Left ventricle myocardium inferior (tissue), 1 donor: ENCODE results near the gene IFI6. TPM values are rescaled to one million over a fixed set of nuclear protein-coding genes. Genes with fewer than 3 reads are reported as not detected.

ENCODE experiments used
- DNase-seq: peaks from one replicate; pipeline ENCODE4 v3.0.0-alpha.2; 2020
- H3K27ac ChIP-seq: fragments of 200-600 bp; replicated peaks from 2 replicates; pipeline ENCODE4 v1.8.0; 2021
- H3K27me3 ChIP-seq: fragments of 200-600 bp; 2 replicates; pipeline ENCODE4 v1.8.0; 2021; ENCODE audit warnings: low read depth
- H3K36me3 ChIP-seq: fragments of 200-600 bp; 2 replicates; pipeline ENCODE4 v1.8.0; 2021
- H3K4me1 ChIP-seq: fragments of 200-600 bp; 2 replicates; pipeline ENCODE4 v1.8.0; 2021
- H3K4me3 ChIP-seq: fragments of 200-600 bp; 2 replicates; pipeline ENCODE4 v1.8.0; 2021; ENCODE audit warnings: mild to moderate bottlenecking, moderate library complexity
- H3K9me3 ChIP-seq: fragments of 200-600 bp; replicated peaks from 2 replicates; pipeline ENCODE4 v1.8.0; 2021
- intact Hi-C: fragments of 100-400 bp; cut with micrococcal nuclease; formaldehyde crosslinking; loops from one replicate; pipeline ENCODE4 v1.11.0; 2022
- total RNA-seq: library from RNA; stranded (reverse); fragmentation: NEBNext Ultra II Directional; extraction: Animal tissue kit (Norgen Biotek cat#: 25700); gene quantifications from one replicate; pipeline ENCODE4 v1.2.1, GENCODE V29; 2021
- TF ChIP-seq, protein P1 (sequence below): fragments of 200-600 bp; IDR thresholded peaks from 2 replicates; pipeline ENCODE4 v1.8.0; 2021; ENCODE audit warnings: antibody characterized with exemption, mild to moderate bottlenecking, borderline replicate concordance
- donor health status: DM: no; HTN: yes; CAD: no; lungs with severe emphysema.

The IFI6 gene
- total RNA-seq, 1 donor from 2014 or later = 39.2 TPM

DNA sequence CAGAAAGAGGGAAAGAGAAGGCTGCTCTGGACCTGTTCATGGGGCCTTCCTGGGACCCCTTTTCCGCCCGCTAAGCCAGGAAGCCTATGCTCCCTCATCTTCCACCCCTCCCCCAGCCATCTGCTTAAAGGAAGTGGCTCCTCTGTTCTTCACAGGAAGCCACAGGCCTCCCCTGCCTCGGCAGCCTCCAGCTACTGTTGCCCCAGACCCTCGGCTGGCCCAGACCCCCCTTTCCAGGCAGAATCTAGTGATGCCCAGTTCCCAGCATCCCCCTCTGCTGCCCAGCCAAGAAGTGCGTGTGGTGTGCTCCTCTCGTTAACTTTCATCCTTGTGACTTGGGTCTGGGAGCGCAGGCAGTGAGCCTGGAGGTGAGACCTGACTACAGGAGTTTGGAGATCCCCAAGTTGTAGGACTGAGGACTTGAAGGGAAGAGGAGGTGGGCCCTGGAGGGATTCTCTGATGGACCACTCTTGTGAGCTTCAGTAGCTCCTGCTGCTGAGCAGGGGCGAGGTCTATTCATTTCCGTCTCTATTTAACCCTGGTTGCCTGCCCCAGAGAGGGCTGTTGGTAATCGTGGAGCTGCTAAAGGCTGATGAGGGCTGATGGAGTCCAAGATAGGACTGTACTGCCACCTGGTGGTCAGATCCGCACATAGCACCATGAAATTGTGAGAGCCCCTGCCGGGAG lies 9.1 kb downstream of the IFI6 start:
- intact Hi-C loops = loop anchor here (2.0 kb wide), 1 partner anchor 52 kb away; no protein-coding TSS in a partner anchor
- H3K27me3 ChIP-seq = no peaks in the 10 kb centered on the region
- H3K4me3 ChIP-seq = no peak overlapping the region
- H3K9me3 ChIP-seq = no peaks in the 10 kb centered on the region
- H3K4me1 ChIP-seq = peaks cover 62% of the 10 kb centered on the region
- H3K36me3 ChIP-seq = peaks cover 13% of the 10 kb centered on the region
- H3K27ac ChIP-seq = peak overlapping the region; percentile 79
- DNase-seq = peak; percentile 80
- TF ChIP-seq, protein P1, sequence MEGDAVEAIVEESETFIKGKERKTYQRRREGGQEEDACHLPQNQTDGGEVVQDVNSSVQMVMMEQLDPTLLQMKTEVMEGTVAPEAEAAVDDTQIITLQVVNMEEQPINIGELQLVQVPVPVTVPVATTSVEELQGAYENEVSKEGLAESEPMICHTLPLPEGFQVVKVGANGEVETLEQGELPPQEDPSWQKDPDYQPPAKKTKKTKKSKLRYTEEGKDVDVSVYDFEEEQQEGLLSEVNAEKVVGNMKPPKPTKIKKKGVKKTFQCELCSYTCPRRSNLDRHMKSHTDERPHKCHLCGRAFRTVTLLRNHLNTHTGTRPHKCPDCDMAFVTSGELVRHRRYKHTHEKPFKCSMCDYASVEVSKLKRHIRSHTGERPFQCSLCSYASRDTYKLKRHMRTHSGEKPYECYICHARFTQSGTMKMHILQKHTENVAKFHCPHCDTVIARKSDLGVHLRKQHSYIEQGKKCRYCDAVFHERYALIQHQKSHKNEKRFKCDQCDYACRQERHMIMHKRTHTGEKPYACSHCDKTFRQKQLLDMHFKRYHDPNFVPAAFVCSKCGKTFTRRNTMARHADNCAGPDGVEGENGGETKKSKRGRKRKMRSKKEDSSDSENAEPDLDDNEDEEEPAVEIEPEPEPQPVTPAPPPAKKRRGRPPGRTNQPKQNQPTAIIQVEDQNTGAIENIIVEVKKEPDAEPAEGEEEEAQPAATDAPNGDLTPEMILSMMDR = peak; percentile 90

DNA sequence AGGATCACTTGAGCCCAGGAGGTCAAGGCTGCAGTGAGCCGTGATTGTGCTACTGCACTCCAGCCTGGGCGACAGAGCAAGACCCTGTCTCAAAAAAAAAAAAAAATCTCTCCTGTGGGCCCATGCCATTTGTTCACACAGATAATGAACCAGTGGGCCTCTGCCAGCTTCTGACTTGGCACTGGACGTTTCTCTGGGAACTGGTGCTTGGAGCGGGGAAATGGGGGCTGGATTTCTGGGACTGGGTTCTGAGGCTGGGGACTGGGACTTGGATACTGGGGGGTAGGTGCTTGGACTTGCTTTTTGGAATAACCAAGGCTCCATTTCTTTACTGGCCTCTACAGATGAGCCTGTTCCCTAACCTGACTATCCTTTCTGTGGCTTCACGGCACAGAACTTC lies 9.7 kb downstream of the IFI6 start:
- H3K27ac ChIP-seq = peak overlapping the region; percentile 79
- no peak for DNase-seq
- peaks cover 8% of the 10 kb centered on the region for H3K36me3 ChIP-seq
- TF ChIP-seq, protein P1 = no peak
- H3K27me3 ChIP-seq = no peaks in the 10 kb centered on the region
- no peaks in the 10 kb centered on the region for H3K9me3 ChIP-seq
- H3K4me3 ChIP-seq = no peak overlapping the region
- peaks cover 62% of the 10 kb centered on the region for H3K4me1 ChIP-seq
- intact Hi-C loops = loop anchor here (2.0 kb wide), 1 partner anchor 51 kb away; no protein-coding TSS in a partner anchor

DNA sequence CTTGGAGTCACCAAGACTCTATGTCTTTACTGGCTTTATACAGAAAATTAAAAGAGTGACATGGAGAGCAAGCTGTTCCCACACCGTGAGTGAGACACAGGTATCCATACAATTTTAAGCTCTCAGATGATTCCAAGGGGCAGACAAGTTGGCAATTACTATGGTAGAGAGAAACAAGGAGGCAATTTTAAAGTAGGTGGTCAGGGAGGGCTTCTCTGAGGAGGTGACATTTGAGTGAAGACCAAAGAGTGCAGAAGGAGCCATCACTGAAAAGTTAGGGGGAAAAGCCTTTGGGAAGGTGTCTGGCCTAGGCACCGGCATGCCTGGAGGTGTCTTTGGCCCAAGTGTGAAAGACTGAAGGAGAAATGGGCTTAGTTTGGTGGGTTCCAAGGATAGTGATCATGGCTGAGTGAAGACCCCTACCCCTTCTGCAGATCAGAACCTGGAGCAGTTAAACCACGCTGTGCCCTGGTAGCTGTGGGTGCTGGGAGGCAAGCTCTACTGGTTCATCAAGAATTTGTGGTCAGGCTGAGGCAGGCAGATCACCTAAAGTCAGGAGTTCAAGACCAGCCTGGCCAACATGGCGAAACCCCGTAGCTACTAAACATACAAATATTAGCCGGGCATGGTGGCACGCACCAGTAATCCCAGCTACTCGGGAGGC lies 10.4 kb downstream of the IFI6 start:
- no peak for DNase-seq
- TF ChIP-seq, protein P1 = no peak
- Histone ChIP-seq H3K27me3 (no peaks in the 10 kb centered on the region), H3K36me3 (peaks cover 8% of the 10 kb centered on the region), H3K4me3 (no peak overlapping the region), H3K27ac (peak overlapping the region; percentile 97), H3K4me1 (peaks cover 66% of the 10 kb centered on the region), H3K9me3 (no peaks in the 10 kb centered on the region)
- intact Hi-C loops = loop anchor here (2.0 kb wide), 1 partner anchor 51 kb away; no protein-coding TSS in a partner anchor

DNA sequence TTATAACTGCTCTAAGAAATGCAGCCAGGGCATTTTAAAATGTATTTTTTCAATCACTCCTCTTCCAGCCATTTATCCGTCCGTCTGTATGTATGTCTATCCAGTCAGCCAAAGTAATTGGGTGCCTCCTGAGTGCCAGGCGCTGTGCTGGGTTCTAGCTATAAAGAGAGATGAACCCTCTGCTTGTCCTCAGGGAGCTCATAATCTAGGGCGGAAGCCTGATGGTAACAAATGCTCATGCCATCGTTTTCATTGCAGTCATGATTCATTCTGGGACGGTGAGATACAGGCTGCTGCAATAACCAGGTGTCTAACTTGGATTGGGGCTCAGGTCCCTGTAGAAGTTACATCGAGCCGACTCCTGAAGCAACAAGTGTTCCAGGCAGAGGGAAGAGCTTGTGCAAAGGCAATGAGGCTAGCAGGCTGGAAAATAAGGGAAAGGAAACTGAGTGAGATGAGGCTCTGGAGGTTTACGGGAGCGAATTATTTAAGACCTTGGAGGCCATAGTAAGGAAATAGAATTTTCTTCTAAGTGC lies 11.6 kb downstream of the IFI6 start:
- intact Hi-C loops = no loop called here
- DNase-seq = no peak
- Histone ChIP-seq H3K27me3 (no peaks in the 10 kb centered on the region), H3K4me3 (peak overlapping the region; percentile 70), H3K4me1 (peaks cover 77% of the 10 kb centered on the region), H3K9me3 (no peaks in the 10 kb centered on the region), H3K27ac (peak overlapping the region; percentile 97), H3K36me3 (peaks cover under 1% of the 10 kb centered on the region)
- TF ChIP-seq, protein P1 = no peak

DNA sequence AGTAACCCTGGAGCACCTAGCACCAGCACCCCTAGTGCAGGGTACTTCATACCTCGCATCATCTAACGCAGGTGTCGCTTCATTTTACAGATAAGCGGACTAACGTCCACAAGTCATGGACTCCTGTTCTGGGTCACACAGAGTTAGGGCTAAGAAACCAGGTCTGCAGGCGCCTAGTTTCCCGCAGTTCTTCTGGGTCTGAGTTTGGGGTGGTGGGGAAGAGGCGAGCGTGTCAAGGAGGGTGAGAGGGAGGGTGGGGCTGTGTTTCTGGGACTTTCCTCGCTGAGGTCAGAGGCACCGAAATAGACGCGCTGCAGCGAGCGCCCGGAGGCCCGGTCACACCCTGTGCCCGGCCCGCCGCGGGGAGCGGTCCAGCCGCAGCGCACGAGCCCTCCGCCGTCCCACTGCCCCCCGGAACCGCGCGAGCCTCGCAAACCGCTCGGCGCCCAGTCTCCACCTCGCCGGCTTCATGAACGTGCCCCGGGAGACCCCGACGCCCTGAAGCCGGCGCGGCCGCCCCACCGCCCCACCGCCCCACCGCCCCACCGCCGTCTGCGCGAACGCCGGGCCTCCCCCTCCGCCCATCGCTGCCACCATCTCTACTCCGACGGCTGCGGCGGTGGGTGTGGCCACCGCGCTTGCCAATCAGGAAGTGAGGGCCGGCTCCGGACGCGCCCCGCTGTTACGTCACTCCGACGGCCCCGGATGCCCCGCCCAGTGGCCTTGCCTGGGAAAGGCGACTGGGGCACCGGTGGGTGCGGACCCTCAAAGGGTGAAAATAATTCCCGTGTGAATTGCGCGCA lies 12.3 kb downstream of the IFI6 start:
- intact Hi-C loops = no loop called here

More for the DNA sequence above, 12.3 kb downstream of the IFI6 start:
- Histone ChIP-seq H3K9me3 (no peaks in the 10 kb centered on the region), H3K27ac (peak overlapping the region; percentile 97), H3K27me3 (no peaks in the 10 kb centered on the region), H3K36me3 (no peaks in the 10 kb centered on the region), H3K4me3 (peak overlapping the region; percentile 70), H3K4me1 (peaks cover 84% of the 10 kb centered on the region)
- TF ChIP-seq, protein P1 = no peak
- peak; percentile 94 for DNase-seq
